IMR-90 (cell line): ENCODE data around the gene RASGRP4. TPM values are rescaled to one million over a fixed set of nuclear protein-coding genes. Genes with fewer than 3 reads are reported as not detected.

Source experiments
- ATAC-seq: fragments of 200-7000 bp; cut with Tn5 transposase; 2 replicates; pipeline ENCODE4 v1.9.1; 2020; ENCODE audit warnings: low read depth, mild to moderate bottlenecking, moderate library complexity
- BruUV-seq: library from RNA; stranded (reverse); fragments of 400-500 nt; replicated peaks from 2 replicates; lab custom pipeline; 2021; lab: Mats Ljungman, UMichigan
- CTCF ChIA-PET: fragments of 300-600 bp; formaldehyde crosslinking; extraction: SDS; loops from one replicate; lab custom pipeline; 2021; ENCODE audit warnings: antibody characterized with exemption; lab: Yijun Ruan, JAX
- POLR2A ChIA-PET: fragments of 300-600 bp; sonication (Branson Sonifier 250); formaldehyde crosslinking; loops from one replicate; lab custom pipeline; 2022; ENCODE audit warnings: antibody characterized with exemption; ENCODE audit not compliant: unreplicated experiment; lab: Charles Lee
- DNase-seq: peaks from one replicate; pipeline ENCODE4 v3.0.0; 2013
- H2AFZ ChIP-seq: replicated peaks from 2 replicates; pipeline ENCODE3; 2013; ENCODE audit warnings: low read length, mild to moderate bottlenecking; ENCODE audit not compliant: poor library complexity
- H2AK5ac ChIP-seq: 2 replicates; pipeline ENCODE4 v1.6.1; 2013; ENCODE audit warnings: low read depth, low read length, inconsistent platforms
- H2AK9ac ChIP-seq: replicated peaks from 2 replicates; pipeline ENCODE3; 2013; ENCODE audit warnings: mild to moderate bottlenecking, low read depth, low read length, moderate library complexity; ENCODE audit not compliant: poor library complexity
- H2BK120ac ChIP-seq: 2 replicates; pipeline ENCODE4 v1.6.1; 2013; ENCODE audit warnings: low read depth, low read length, inconsistent platforms
- H2BK15ac ChIP-seq: 3 replicates; pipeline ENCODE4 v1.6.1; 2013; ENCODE audit warnings: low read depth, low read length, inconsistent platforms
- H2BK20ac ChIP-seq: 2 replicates; pipeline ENCODE4 v1.6.1; 2013; ENCODE audit warnings: low read depth, mild to moderate bottlenecking, inconsistent platforms, low read length, moderate library complexity
- H2BK5ac ChIP-seq: 2 replicates; pipeline ENCODE4 v1.6.1; 2013; ENCODE audit warnings: mild to moderate bottlenecking, low read depth, low read length, inconsistent platforms; ENCODE audit not compliant: poor library complexity, severe bottlenecking
- H3K14ac ChIP-seq: replicated peaks from 2 replicates; pipeline ENCODE4 v1.6.1; 2013; ENCODE audit warnings: low read depth, low read length, inconsistent platforms
- H3K18ac ChIP-seq: 2 replicates; pipeline ENCODE4 v1.6.1; 2013; ENCODE audit warnings: low read depth, low read length, control low read depth
- H3K23ac ChIP-seq: 2 replicates; pipeline ENCODE4 v1.6.1; 2013; ENCODE audit warnings: low read depth, low read length, inconsistent platforms
- H3K27ac ChIP-seq: 2 replicates; pipeline ENCODE4 v1.5.1; 2013; ENCODE audit warnings: mild to moderate bottlenecking, control low read depth, low read length; ENCODE audit not compliant: insufficient read depth
- H3K27me3 ChIP-seq: 2 replicates; pipeline ENCODE4 v1.6.1; 2013; ENCODE audit warnings: low read length; ENCODE audit not compliant: control insufficient read depth, insufficient read depth
- H3K36me3 ChIP-seq: 2 replicates; pipeline ENCODE4 v1.6.1; 2013; ENCODE audit warnings: low read length, mixed read lengths; ENCODE audit not compliant: control insufficient read depth, insufficient read depth
- H3K4ac ChIP-seq: 2 replicates; pipeline ENCODE4 v1.6.1; 2013; ENCODE audit warnings: low read depth, low read length, inconsistent platforms
- H3K4me1 ChIP-seq: 2 replicates; pipeline ENCODE4 v1.6.1; 2013; ENCODE audit warnings: low read length, mixed read lengths; ENCODE audit not compliant: control insufficient read depth, insufficient read depth
- H3K4me2 ChIP-seq: 2 replicates; pipeline ENCODE4 v1.6.1; 2013; ENCODE audit warnings: low read depth, mild to moderate bottlenecking, control low read depth, low read length, moderate library complexity
- H3K4me3 ChIP-seq: 2 replicates; pipeline ENCODE4 v1.5.1; 2013; ENCODE audit warnings: low read depth, mild to moderate bottlenecking, control low read depth, low read length, moderate library complexity; ENCODE audit not compliant: insufficient read depth
- H3K56ac ChIP-seq: 2 replicates; pipeline ENCODE4 v1.6.1; 2013; ENCODE audit warnings: low read length, inconsistent platforms; ENCODE audit not compliant: insufficient read depth; ENCODE audit errors: extremely low read depth
- H3K79me1 ChIP-seq, 2 experiments: 2 replicates each; pipeline ENCODE4 v1.6.1; 2013; ENCODE audit warnings: low read length in 2 of 2, inconsistent platforms in 1 of 2, low read depth in 1 of 2
- H3K9ac ChIP-seq: 2 replicates; pipeline ENCODE4 v1.6.1; 2013; ENCODE audit warnings: low read depth, low read length, control low read depth
- H3K9me1 ChIP-seq: 2 replicates; pipeline ENCODE4 v1.6.1; 2013; ENCODE audit warnings: low read length, inconsistent platforms; ENCODE audit not compliant: insufficient read depth
- H3K9me3 ChIP-seq: 2 replicates; pipeline ENCODE4 v1.6.1; 2013; ENCODE audit warnings: low read length; ENCODE audit not compliant: control insufficient read depth, insufficient read depth
- H4K20me1 ChIP-seq: 2 replicates; pipeline ENCODE4 v1.6.1; 2013; ENCODE audit warnings: low read length, inconsistent platforms; ENCODE audit not compliant: insufficient read depth
- H4K5ac ChIP-seq: 2 replicates; pipeline ENCODE4 v1.6.1; 2013; ENCODE audit warnings: mild to moderate bottlenecking, low read depth, low read length, control low read depth
- H4K8ac ChIP-seq, 2 experiments: 2 replicates each; pipeline ENCODE4 v1.6.1; 2013; ENCODE audit warnings: low read depth in 2 of 2, low read length in 2 of 2, control low read depth in 1 of 2, inconsistent platforms in 1 of 2
- H4K91ac ChIP-seq: 2 replicates; pipeline ENCODE4 v1.6.1; 2013; ENCODE audit warnings: low read depth, low read length, inconsistent platforms; ENCODE audit not compliant: insufficient read depth
- BHLHE40 ChIP-seq: fragments of 150-350 bp; IDR thresholded peaks from 2 replicates; pipeline ENCODE4 v1.6.1; 2016; ENCODE audit warnings: mild to moderate bottlenecking, low read depth, low read length
- CEBPB ChIP-seq: IDR thresholded peaks from 2 replicates; pipeline ENCODE4 v1.6.1; 2012; ENCODE audit warnings: low read depth, low read length, improper control_type of control experiment
- CHD1 ChIP-seq: IDR thresholded peaks from 2 replicates; pipeline ENCODE4 v1.6.1; 2012; ENCODE audit warnings: low read depth, low read length, improper control_type of control experiment
- ELK1 ChIP-seq: fragments of 150-350 bp; IDR thresholded peaks from 2 replicates; pipeline ENCODE4 v1.6.1; 2016; ENCODE audit warnings: low read depth, mild to moderate bottlenecking, low read length, moderate library complexity, borderline replicate concordance
- FOS ChIP-seq: fragments of 150-350 bp; IDR thresholded peaks from 2 replicates; pipeline ENCODE4 v1.6.1; 2016; ENCODE audit warnings: low read depth, low read length
- MAFK ChIP-seq: IDR thresholded peaks from 2 replicates; pipeline ENCODE4 v1.6.1; 2012; ENCODE audit warnings: low read depth, low read length, improper control_type of control experiment
- MAZ ChIP-seq: IDR thresholded peaks from 2 replicates; pipeline ENCODE4 v1.6.1; 2012; ENCODE audit warnings: low read depth, mild to moderate bottlenecking, low read length, improper control_type of control experiment, moderate library complexity, borderline replicate concordance
- MXI1 ChIP-seq: IDR thresholded peaks from 2 replicates; pipeline ENCODE4 v1.6.1; 2012; ENCODE audit warnings: low read depth, mild to moderate bottlenecking, low read length, moderate library complexity, borderline replicate concordance
- NFE2L2 ChIP-seq: fragments of 150-350 bp; IDR thresholded peaks from 2 replicates; pipeline ENCODE4 v1.6.1; 2016; ENCODE audit warnings: low read depth, mild to moderate bottlenecking, low read length
- POLR2A ChIP-seq: IDR thresholded peaks from 2 replicates; pipeline ENCODE4 v1.6.1; 2012; ENCODE audit warnings: mild to moderate bottlenecking, low read depth, low read length
- RAD21 ChIP-seq: IDR thresholded peaks from 2 replicates; pipeline ENCODE4 v1.6.1; 2012; ENCODE audit warnings: low read length, improper control_type of control experiment
- RCOR1 ChIP-seq: IDR thresholded peaks from 2 replicates; pipeline ENCODE4 v1.6.1; 2012; ENCODE audit warnings: mild to moderate bottlenecking, low read length, improper control_type of control experiment; ENCODE audit not compliant: insufficient replicate concordance
- RFX5 ChIP-seq: IDR thresholded peaks from 2 replicates; pipeline ENCODE4 v1.8.0; 2012; ENCODE audit warnings: low read depth, mild to moderate bottlenecking, low read length, moderate library complexity
- SMC3 ChIP-seq: fragments of 150-350 bp; IDR thresholded peaks from 2 replicates; pipeline ENCODE4 v1.6.1; 2016; ENCODE audit warnings: low read depth, mild to moderate bottlenecking, antibody characterized with exemption, low read length, moderate library complexity
- WGBS, 2 experiments: methylation state at CpG; one replicate each; pipeline versions ENCODE4 v1.1.5 to v1.1.7; 2013; ENCODE audit warnings: missing lambda C conversion rate in 2 of 2; ENCODE audit not compliant: insufficient read length in 1 of 2; ENCODE audit errors: extremely low coverage in 2 of 2; 5-methylcytosine and 5-hydroxymethylcytosine counted together
- dilution Hi-C: fragments of 300-500 bp; cut with HindIII; formaldehyde crosslinking; loops from one replicate; pipeline ENCODE4 v1.14.3; 2018; ENCODE audit warnings: low sequenced_read_pairs; ENCODE audit not compliant: unreplicated experiment
- in situ Hi-C: fragments of 300-500 bp; cut with MboI; formaldehyde crosslinking; loops from 3 replicates; pipeline ENCODE4 v1.14.3; 2019; ENCODE audit warnings: low sequenced_read_pairs, inconsistent platforms, mixed read lengths
- intact Hi-C: fragments of 100-400 bp; cut with micrococcal nuclease; formaldehyde crosslinking; loops from 2 replicates; pipeline ENCODE4 v1.10.0; 2022
- polyA plus RNA-seq, 3 experiments: library from polyadenylated mRNA; depleted of rRNA; stranded (reverse); fragments of >200 nt; gene quantifications; 2 replicates each; pipeline ENCODE4 v1.2.3, GENCODE V29; 2012; ENCODE audit warnings: low replicate concordance in 1 of 3
- total RNA-seq: library from RNA; depleted of rRNA; stranded (reverse); fragments of >200 nt; gene quantifications from 2 replicates; pipeline ENCODE4 v1.2.3, GENCODE V29; 2012
- TF ChIP-seq, protein P1 (sequence below): fragments of 150-350 bp; IDR thresholded peaks from 2 replicates; pipeline ENCODE4 v1.6.1; 2017; ENCODE audit warnings: mild to moderate bottlenecking, antibody characterized with exemption, low read length, low read depth
- TF ChIP-seq, protein P2 (sequence below): conservative IDR thresholded peaks from 2 replicates; pipeline ENCODE4 v1.5.1; 2012; ENCODE audit warnings: mild to moderate bottlenecking, low read depth, low read length, improper control_type of control experiment

RASGRP4 gene
- total and polyA plus RNA-seq, 2 of the 4 experiments (the other 2 are of a cell fraction), result not detected

DNA sequence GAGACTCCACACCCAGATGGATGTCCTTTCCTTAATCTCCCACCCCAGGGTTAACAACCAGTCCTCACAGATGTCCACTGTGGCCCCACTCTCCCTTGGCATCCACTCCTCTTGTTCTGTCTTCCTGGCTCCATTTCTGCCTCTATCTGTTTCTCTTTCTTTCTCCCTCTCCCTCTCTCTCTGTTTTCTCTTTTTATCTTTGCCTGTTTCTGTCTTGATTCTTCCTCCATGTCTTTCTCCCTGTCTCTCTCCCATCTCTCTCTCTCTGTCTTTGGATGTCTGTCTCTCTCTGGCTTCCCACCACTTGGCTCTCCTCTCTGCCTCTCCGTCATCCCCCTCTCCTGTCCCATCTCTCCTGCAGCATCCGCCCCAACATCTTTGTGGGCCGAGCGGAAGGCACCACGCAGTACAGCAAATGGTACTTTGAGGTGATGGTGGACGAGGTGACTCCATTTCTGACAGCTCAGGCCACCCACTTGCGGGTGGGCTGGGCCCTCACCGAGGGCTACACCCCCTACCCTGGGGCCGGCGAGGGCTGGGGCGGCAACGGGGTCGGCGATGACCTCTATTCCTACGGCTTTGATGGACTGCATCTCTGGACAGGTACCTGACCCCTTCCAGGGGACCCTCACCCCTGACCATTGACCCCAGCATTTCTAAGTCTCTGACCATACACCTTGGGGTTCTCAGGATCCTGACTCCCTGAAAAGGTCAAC lies 31.8 kb upstream of the RASGRP4 start:
- Histone ChIP-seq H2BK15ac (no peak overlapping the region), H3K27ac (no peak overlapping the region), H2AFZ (no peak overlapping the region), H2BK120ac (no peak overlapping the region), H3K23ac (no peak overlapping the region), H4K8ac (no peak overlapping the region), H3K4me2 (no peak overlapping the region), H3K4me1 (no peaks in the 10 kb centered on the region), H3K56ac (no peak overlapping the region), H3K27me3 (no peaks in the 10 kb centered on the region), H2AK9ac (no peak overlapping the region), H3K18ac (no peak overlapping the region), H2AK5ac (no peak overlapping the region), H3K9me3 (no peaks in the 10 kb centered on the region), H4K5ac (no peak overlapping the region), H4K20me1 (no peaks in the 10 kb centered on the region), H3K79me1 (no peaks in the 10 kb centered on the region), H4K91ac (no peak overlapping the region), H3K9me1 (no peaks in the 10 kb centered on the region), H2BK5ac (no peak overlapping the region), H3K14ac (no peak overlapping the region), H3K4ac (no peak overlapping the region), H3K9ac (no peak overlapping the region), H3K36me3 (no peaks in the 10 kb centered on the region), H3K4me3 (no peak overlapping the region), H2BK20ac (no peak overlapping the region)
- TF ChIP-seq MAFK (no peak), MAZ (no peak), SMC3 (no peak), MXI1 (no peak), ELK1 (no peak), RFX5 (no peak), NFE2L2 (no peak), CEBPB (no peak), CHD1 (no peak), FOS (no peak), RCOR1 (no peak), BHLHE40 (no peak), POLR2A (no peak), RAD21 (no peak)
- TF ChIP-seq, protein P1, sequence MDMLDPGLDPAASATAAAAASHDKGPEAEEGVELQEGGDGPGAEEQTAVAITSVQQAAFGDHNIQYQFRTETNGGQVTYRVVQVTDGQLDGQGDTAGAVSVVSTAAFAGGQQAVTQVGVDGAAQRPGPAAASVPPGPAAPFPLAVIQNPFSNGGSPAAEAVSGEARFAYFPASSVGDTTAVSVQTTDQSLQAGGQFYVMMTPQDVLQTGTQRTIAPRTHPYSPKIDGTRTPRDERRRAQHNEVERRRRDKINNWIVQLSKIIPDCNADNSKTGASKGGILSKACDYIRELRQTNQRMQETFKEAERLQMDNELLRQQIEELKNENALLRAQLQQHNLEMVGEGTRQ, result no peak
- TF ChIP-seq, protein P2, sequence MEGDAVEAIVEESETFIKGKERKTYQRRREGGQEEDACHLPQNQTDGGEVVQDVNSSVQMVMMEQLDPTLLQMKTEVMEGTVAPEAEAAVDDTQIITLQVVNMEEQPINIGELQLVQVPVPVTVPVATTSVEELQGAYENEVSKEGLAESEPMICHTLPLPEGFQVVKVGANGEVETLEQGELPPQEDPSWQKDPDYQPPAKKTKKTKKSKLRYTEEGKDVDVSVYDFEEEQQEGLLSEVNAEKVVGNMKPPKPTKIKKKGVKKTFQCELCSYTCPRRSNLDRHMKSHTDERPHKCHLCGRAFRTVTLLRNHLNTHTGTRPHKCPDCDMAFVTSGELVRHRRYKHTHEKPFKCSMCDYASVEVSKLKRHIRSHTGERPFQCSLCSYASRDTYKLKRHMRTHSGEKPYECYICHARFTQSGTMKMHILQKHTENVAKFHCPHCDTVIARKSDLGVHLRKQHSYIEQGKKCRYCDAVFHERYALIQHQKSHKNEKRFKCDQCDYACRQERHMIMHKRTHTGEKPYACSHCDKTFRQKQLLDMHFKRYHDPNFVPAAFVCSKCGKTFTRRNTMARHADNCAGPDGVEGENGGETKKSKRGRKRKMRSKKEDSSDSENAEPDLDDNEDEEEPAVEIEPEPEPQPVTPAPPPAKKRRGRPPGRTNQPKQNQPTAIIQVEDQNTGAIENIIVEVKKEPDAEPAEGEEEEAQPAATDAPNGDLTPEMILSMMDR, result no peak
- intact Hi-C loops, result no loop called here
- no TSS peak for BruUV-seq
- DNase-seq (no peak), ATAC-seq (no peak)
- ChIA-PET POLR2A (no interaction called here), CTCF (no interaction called here)
- dilution Hi-C loops, result no loop called here
- 100% methylated on average over 3 of the region's 15 CpGs; no CpG with 5 or more reads in 1 of the 2 experiments for WGBS, 2 experiments
- in situ Hi-C loops, result loop anchor here (25.0 kb wide), 1 partner anchor 754 kb away; the partner anchor contains the start of gene SYCN
